Measurements from ENCODE around the gene SEMA5B. TPM values are rescaled to one million over a fixed set of nuclear protein-coding genes. Genes with fewer than 3 reads are reported as not detected.

The SEMA5B gene
- total RNA-seq, 1 experiment from 2014 or later: 1.0 TPM

DNA sequence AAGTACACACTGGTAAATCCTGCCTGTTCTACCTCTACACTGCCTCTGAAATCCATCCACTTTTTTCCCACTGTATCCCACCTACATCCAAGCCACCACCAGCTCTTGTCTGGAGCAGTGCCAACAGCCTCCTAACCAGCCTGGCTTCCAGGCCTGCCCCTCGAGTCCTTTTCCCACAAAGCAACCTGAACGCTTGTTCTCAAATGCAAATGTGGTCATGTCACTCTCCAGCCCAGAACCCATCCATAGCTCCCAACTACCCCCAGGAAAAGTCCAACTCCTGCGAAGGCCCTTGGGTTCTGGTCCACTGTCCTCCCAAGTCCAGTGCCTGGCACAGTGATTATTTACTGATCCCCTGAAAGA lies 83.8 kb downstream of the SEMA5B start:
- ChIA-PET POLR2A (no interaction called here), CTCF (interaction anchor here (0.6 to 1.6 kb wide), 3 partner anchors 9 to 72 kb away, joined by 3 to 4 read pairs (median 3); no protein-coding TSS in a partner anchor)
- Histone ChIP-seq H3K27me3 (replicated peaks; ENCODE audit: control insufficient read depth, insufficient read depth, low read length) (no peaks in the 10 kb centered on the region), H3K4me1 (no peaks in the 10 kb centered on the region; the same call in 1 of the 2 replicates), H3K36me3 (ENCODE audit: control insufficient read depth, insufficient read depth, low read length) (no peaks in the 10 kb centered on the region), H3K4me3 (ENCODE audit: low read depth, low read length) (no peak overlapping the region), H3K9me3 (0 out of 2 replicates have a peak, but pooled peaks cover under 1% of the 10 kb centered on the region)
- intact Hi-C loops (cut with micrococcal nuclease; ENCODE audit: unreplicated experiment): loop anchor here (1.0 to 10.0 kb wide), 5 partner anchors 39 to 315 kb away; no protein-coding TSS in a partner anchor
- no peaks in the 10 kb centered on the region for H3K9me3 Mint-ChIP-seq (ENCODE audit: unreplicated experiment)
- no peaks in the 10 kb centered on the region for H3K36me3 Mint-ChIP-seq (ENCODE audit: insufficient read depth, unreplicated experiment)
- H3K27ac Mint-ChIP-seq (ENCODE audit: unreplicated experiment): peak overlapping the region; percentile 16
- DNase-seq: no peak
- no peaks in the 10 kb centered on the region for H3K27me3 Mint-ChIP-seq (ENCODE audit: insufficient read depth, unreplicated experiment)
- BruUV-seq (replicated peaks): no TSS peak
- H3K4me1 Mint-ChIP-seq (ENCODE audit: low read depth, unreplicated experiment): peaks cover 7% of the 10 kb centered on the region
- TF ChIP-seq, protein P1, sequence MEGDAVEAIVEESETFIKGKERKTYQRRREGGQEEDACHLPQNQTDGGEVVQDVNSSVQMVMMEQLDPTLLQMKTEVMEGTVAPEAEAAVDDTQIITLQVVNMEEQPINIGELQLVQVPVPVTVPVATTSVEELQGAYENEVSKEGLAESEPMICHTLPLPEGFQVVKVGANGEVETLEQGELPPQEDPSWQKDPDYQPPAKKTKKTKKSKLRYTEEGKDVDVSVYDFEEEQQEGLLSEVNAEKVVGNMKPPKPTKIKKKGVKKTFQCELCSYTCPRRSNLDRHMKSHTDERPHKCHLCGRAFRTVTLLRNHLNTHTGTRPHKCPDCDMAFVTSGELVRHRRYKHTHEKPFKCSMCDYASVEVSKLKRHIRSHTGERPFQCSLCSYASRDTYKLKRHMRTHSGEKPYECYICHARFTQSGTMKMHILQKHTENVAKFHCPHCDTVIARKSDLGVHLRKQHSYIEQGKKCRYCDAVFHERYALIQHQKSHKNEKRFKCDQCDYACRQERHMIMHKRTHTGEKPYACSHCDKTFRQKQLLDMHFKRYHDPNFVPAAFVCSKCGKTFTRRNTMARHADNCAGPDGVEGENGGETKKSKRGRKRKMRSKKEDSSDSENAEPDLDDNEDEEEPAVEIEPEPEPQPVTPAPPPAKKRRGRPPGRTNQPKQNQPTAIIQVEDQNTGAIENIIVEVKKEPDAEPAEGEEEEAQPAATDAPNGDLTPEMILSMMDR (IDR thresholded peaks at IDR 0.05; ENCODE audit: insufficient read depth in 1 of 2, low read depth in 1 of 2, low read length in 1 of 2, severe bottlenecking in 1 of 2, unreplicated experiment in 1 of 2): no peak
- H3K4me3 Mint-ChIP-seq (ENCODE audit: unreplicated experiment): no peak overlapping the region

- Mint-ChIP-seq H3K27ac (ENCODE audit: unreplicated experiment) (peak overlapping the region; percentile 16), H3K27me3 (ENCODE audit: insufficient read depth, unreplicated experiment) (no peaks in the 10 kb centered on the region), H3K9me3 (ENCODE audit: unreplicated experiment) (no peaks in the 10 kb centered on the region), H3K36me3 (ENCODE audit: insufficient read depth, unreplicated experiment) (peaks cover under 1% of the 10 kb centered on the region), H3K4me3 (ENCODE audit: unreplicated experiment) (no peak overlapping the region), H3K4me1 (ENCODE audit: low read depth, unreplicated experiment) (peaks cover 7% of the 10 kb centered on the region)
- ChIA-PET POLR2A (no interaction called here), CTCF (interaction anchor here (0.6 to 1.6 kb wide), 3 partner anchors 10 to 72 kb away, joined by 3 to 4 read pairs (median 3); no protein-coding TSS in a partner anchor)
- TF ChIP-seq, protein P1 (IDR thresholded peaks at IDR 0.05; ENCODE audit: insufficient read depth in 1 of 2, low read depth in 1 of 2, low read length in 1 of 2, severe bottlenecking in 1 of 2, unreplicated experiment in 1 of 2): peak; percentile 77 to 92
- H3K4me3 ChIP-seq (ENCODE audit: low read depth, low read length): no peak overlapping the region
- H3K36me3 ChIP-seq (ENCODE audit: control insufficient read depth, insufficient read depth, low read length): no peaks in the 10 kb centered on the region
- no TSS peak for BruUV-seq (replicated peaks)
- peak; percentile 68 to 85 for DNase-seq
- H3K27me3 ChIP-seq (replicated peaks; ENCODE audit: control insufficient read depth, insufficient read depth, low read length): no peaks in the 10 kb centered on the region
- H3K9me3 ChIP-seq: no peaks in the 10 kb centered on the region
- intact Hi-C loops (cut with micrococcal nuclease; ENCODE audit: unreplicated experiment): loop anchor here (1.0 to 10.0 kb wide), 5 partner anchors 40 to 316 kb away; no protein-coding TSS in a partner anchor
- H3K4me1 ChIP-seq: no peaks in the 10 kb centered on the region; the same call in 1 of the 2 replicates
Measured at GRCh38 chr3:122942937-122943827, 84.4 kb downstream of the SEMA5B start.

DNA sequence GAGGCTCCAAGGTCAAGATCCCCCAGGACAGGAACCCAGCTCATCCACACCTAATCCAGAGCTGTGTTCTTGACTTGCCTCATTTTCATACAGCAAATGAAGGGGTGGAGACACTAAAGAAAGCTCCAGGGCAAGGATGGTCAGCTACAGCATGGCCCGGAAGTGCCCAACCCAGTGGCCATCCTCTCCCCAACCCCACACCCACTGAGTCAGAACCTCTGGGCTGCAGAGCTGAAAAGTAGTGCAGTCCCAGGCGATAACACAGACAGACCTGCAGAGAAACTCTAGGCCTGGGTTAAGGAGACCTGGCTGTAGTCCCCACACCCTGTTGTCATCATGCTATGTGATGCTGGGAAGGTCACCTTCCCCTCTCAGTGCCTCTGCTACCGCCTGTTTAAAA lies 85.3 kb downstream of the SEMA5B start:
- Mint-ChIP-seq H3K36me3 (ENCODE audit: insufficient read depth, unreplicated experiment) (peaks cover 5% of the 10 kb centered on the region), H3K27ac (ENCODE audit: unreplicated experiment) (no peak overlapping the region), H3K4me1 (ENCODE audit: low read depth, unreplicated experiment) (peaks cover 7% of the 10 kb centered on the region), H3K27me3 (ENCODE audit: insufficient read depth, unreplicated experiment) (no peaks in the 10 kb centered on the region), H3K4me3 (ENCODE audit: unreplicated experiment) (no peak overlapping the region), H3K9me3 (ENCODE audit: unreplicated experiment) (no peaks in the 10 kb centered on the region)
- TF ChIP-seq, protein P1 (IDR thresholded peaks at IDR 0.05; ENCODE audit: insufficient read depth in 1 of 2, low read depth in 1 of 2, low read length in 1 of 2, severe bottlenecking in 1 of 2, unreplicated experiment in 1 of 2): no peak
- Histone ChIP-seq H3K4me3 (ENCODE audit: low read depth, low read length) (no peak overlapping the region), H3K36me3 (ENCODE audit: control insufficient read depth, insufficient read depth, low read length) (no peaks in the 10 kb centered on the region), H3K4me1 (no peaks in the 10 kb centered on the region; the same call in 1 of the 2 replicates), H3K27me3 (replicated peaks; ENCODE audit: control insufficient read depth, insufficient read depth, low read length) (no peaks in the 10 kb centered on the region), H3K9me3 (no peaks in the 10 kb centered on the region)
- BruUV-seq (replicated peaks): no TSS peak
- no peak for DNase-seq
- ChIA-PET CTCF (interaction anchor here (0.7 to 1.6 kb wide), 2 partner anchors 73 to 86 kb away, joined by 4 read pairs; no protein-coding TSS in a partner anchor), POLR2A (no interaction called here)
- intact Hi-C loops (cut with micrococcal nuclease; ENCODE audit: unreplicated experiment): loop anchor here (2.0 to 10.0 kb wide), 4 partner anchors 41 to 317 kb away; no protein-coding TSS in a partner anchor

Data from Caco-2 (cell line).